ENCODE data around the gene SCAF11. TPM values are rescaled to one million over a fixed set of nuclear protein-coding genes. Genes with fewer than 3 reads are reported as not detected.
A peak's percentile ranks its signal among the peaks of the same experiment; 100 is the strongest.

Gene SCAF11
- total and polyA plus RNA-seq, 4 donors = 56.9 to 102 (median 74.0) TPM

- H3K9me3 ChIP-seq (ENCODE audit: control insufficient read depth, insufficient read depth, low read length) = no peaks in the 10 kb centered on the region
- no peaks in the 10 kb centered on the region for H3K4me1 ChIP-seq (ENCODE audit: control insufficient read depth, insufficient read depth, low read length)
- H3K4me3 ChIP-seq (ENCODE audit: low read depth, low read length) = no peak overlapping the region
- no peak for DNase-seq (ENCODE audit: low read depth in 4 of 6, low spot score in 6 of 6)
- peaks cover 8% of the 10 kb centered on the region for H3K36me3 ChIP-seq (ENCODE audit: control insufficient read depth, insufficient read depth, low read length)
- no peak overlapping the region for H3K27ac ChIP-seq (ENCODE audit: low read depth, low read length)
- WGBS (ENCODE audit: insufficient coverage) = no CpG with 5 or more reads among the region's 1 CpG
- H3K27me3 ChIP-seq (ENCODE audit: control insufficient read depth, insufficient read depth, low read length) = no peaks in the 10 kb centered on the region
These were observed 92.3 kb downstream of the SCAF11 start for GRCh38 chr12:45898094-45898493.

GRCh38 chr12:45895961-45896360 is 94.4 kb downstream of the SCAF11 start:
- no peak for DNase-seq (ENCODE audit: low read depth in 4 of 6, low spot score in 6 of 6)
- 95% methylated on average over 4 of the region's 4 CpGs for WGBS (ENCODE audit: insufficient coverage)
- H3K27me3 ChIP-seq (ENCODE audit: control insufficient read depth, insufficient read depth, low read length) = no peaks in the 10 kb centered on the region
- H3K4me3 ChIP-seq (ENCODE audit: low read depth, low read length) = no peak overlapping the region
- peaks cover 8% of the 10 kb centered on the region for H3K36me3 ChIP-seq (ENCODE audit: control insufficient read depth, insufficient read depth, low read length)
- no peaks in the 10 kb centered on the region for H3K4me1 ChIP-seq (ENCODE audit: control insufficient read depth, insufficient read depth, low read length)
- no peaks in the 10 kb centered on the region for H3K9me3 ChIP-seq (ENCODE audit: control insufficient read depth, insufficient read depth, low read length)
- H3K27ac ChIP-seq (ENCODE audit: low read depth, low read length) = no peak overlapping the region

GRCh38 chr12:45893240-45893639 is 97.1 kb downstream of the SCAF11 start:
- Histone ChIP-seq H3K27ac (ENCODE audit: low read depth, low read length) (no peak overlapping the region), H3K4me1 (ENCODE audit: control insufficient read depth, insufficient read depth, low read length) (no peaks in the 10 kb centered on the region), H3K36me3 (ENCODE audit: control insufficient read depth, insufficient read depth, low read length) (peaks cover 6% of the 10 kb centered on the region), H3K4me3 (ENCODE audit: low read depth, low read length) (no peak overlapping the region), H3K9me3 (ENCODE audit: control insufficient read depth, insufficient read depth, low read length) (no peaks in the 10 kb centered on the region), H3K27me3 (ENCODE audit: control insufficient read depth, insufficient read depth, low read length) (no peaks in the 10 kb centered on the region)
- 25% methylated on average over 2 of the region's 4 CpGs for WGBS (ENCODE audit: insufficient coverage)
- peak in 1 of 6 donors; percentile 11 for DNase-seq (ENCODE audit: low read depth in 4 of 6, low spot score in 6 of 6)

GRCh38 chr12:45890276-45890675 is 100.1 kb downstream of the SCAF11 start:
- Histone ChIP-seq H3K4me3 (ENCODE audit: low read depth, low read length) (no peak overlapping the region), H3K27ac (ENCODE audit: low read depth, low read length) (no peak overlapping the region), H3K27me3 (ENCODE audit: control insufficient read depth, insufficient read depth, low read length) (no peaks in the 10 kb centered on the region), H3K36me3 (ENCODE audit: control insufficient read depth, insufficient read depth, low read length) (peaks cover 10% of the 10 kb centered on the region), H3K9me3 (ENCODE audit: control insufficient read depth, insufficient read depth, low read length) (no peaks in the 10 kb centered on the region), H3K4me1 (ENCODE audit: control insufficient read depth, insufficient read depth, low read length) (no peaks in the 10 kb centered on the region)
- no CpG with 5 or more reads among the region's 2 CpGs for WGBS (ENCODE audit: insufficient coverage)
- no peak for DNase-seq (ENCODE audit: low read depth in 4 of 6, low spot score in 6 of 6)

GRCh38 chr12:45887544-45887943 is 102.8 kb downstream of the SCAF11 start:
- Histone ChIP-seq H3K36me3 (ENCODE audit: control insufficient read depth, insufficient read depth, low read length) (peaks cover 10% of the 10 kb centered on the region), H3K27me3 (ENCODE audit: control insufficient read depth, insufficient read depth, low read length) (no peaks in the 10 kb centered on the region), H3K9me3 (ENCODE audit: control insufficient read depth, insufficient read depth, low read length) (no peaks in the 10 kb centered on the region), H3K4me3 (ENCODE audit: low read depth, low read length) (no peak overlapping the region), H3K4me1 (ENCODE audit: control insufficient read depth, insufficient read depth, low read length) (no peaks in the 10 kb centered on the region), H3K27ac (ENCODE audit: low read depth, low read length) (no peak overlapping the region)
- no peak for DNase-seq (ENCODE audit: low read depth in 4 of 6, low spot score in 6 of 6)
- 93% methylated on average over 3 of the region's 5 CpGs for WGBS (ENCODE audit: insufficient coverage)

GRCh38 chr12:45886685-45887084 is 103.7 kb downstream of the SCAF11 start:
- 100% methylated on average over 1 of the region's 1 CpG for WGBS (ENCODE audit: insufficient coverage)
- no peak overlapping the region for H3K4me3 ChIP-seq (ENCODE audit: low read depth, low read length)
- no peaks in the 10 kb centered on the region for H3K27me3 ChIP-seq (ENCODE audit: control insufficient read depth, insufficient read depth, low read length)
- no peak overlapping the region for H3K27ac ChIP-seq (ENCODE audit: low read depth, low read length)
- H3K36me3 ChIP-seq (ENCODE audit: control insufficient read depth, insufficient read depth, low read length) = peaks cover 10% of the 10 kb centered on the region
- no peaks in the 10 kb centered on the region for H3K4me1 ChIP-seq (ENCODE audit: control insufficient read depth, insufficient read depth, low read length)
- no peaks in the 10 kb centered on the region for H3K9me3 ChIP-seq (ENCODE audit: control insufficient read depth, insufficient read depth, low read length)
- DNase-seq (ENCODE audit: low read depth in 4 of 6, low spot score in 6 of 6) = no peak

GRCh38 chr12:45883187-45883586 is 107.2 kb downstream of the SCAF11 start:
- no peak overlapping the region for H3K4me3 ChIP-seq (ENCODE audit: low read depth, low read length)
- peaks cover 10% of the 10 kb centered on the region for H3K36me3 ChIP-seq (ENCODE audit: control insufficient read depth, insufficient read depth, low read length)
- H3K27ac ChIP-seq (ENCODE audit: low read depth, low read length) = no peak overlapping the region
- no peaks in the 10 kb centered on the region for H3K27me3 ChIP-seq (ENCODE audit: control insufficient read depth, insufficient read depth, low read length)
- H3K9me3 ChIP-seq (ENCODE audit: control insufficient read depth, insufficient read depth, low read length) = no peaks in the 10 kb centered on the region
- no CpG with 5 or more reads among the region's 1 CpG for WGBS (ENCODE audit: insufficient coverage)
- H3K4me1 ChIP-seq (ENCODE audit: control insufficient read depth, insufficient read depth, low read length) = no peaks in the 10 kb centered on the region
- no peak for DNase-seq (ENCODE audit: low read depth in 4 of 6, low spot score in 6 of 6)

- DNase-seq (ENCODE audit: low read depth in 4 of 6, low spot score in 6 of 6) = peak in 1 of 6 donors; percentile 39
- no CpG with 5 or more reads among the region's 2 CpGs for WGBS (ENCODE audit: insufficient coverage)
- Histone ChIP-seq H3K4me3 (ENCODE audit: low read depth, low read length) (no peak overlapping the region), H3K27ac (ENCODE audit: low read depth, low read length) (no peak overlapping the region), H3K27me3 (ENCODE audit: control insufficient read depth, insufficient read depth, low read length) (no peaks in the 10 kb centered on the region), H3K9me3 (ENCODE audit: control insufficient read depth, insufficient read depth, low read length) (no peaks in the 10 kb centered on the region), H3K4me1 (ENCODE audit: control insufficient read depth, insufficient read depth, low read length) (no peaks in the 10 kb centered on the region), H3K36me3 (ENCODE audit: control insufficient read depth, insufficient read depth, low read length) (peaks cover 10% of the 10 kb centered on the region)
These were observed 109.8 kb downstream of the SCAF11 start for GRCh38 chr12:45880533-45880932.

GRCh38 chr12:45879363-45879895 is 110.9 kb downstream of the SCAF11 start:
- peaks cover 13% of the 10 kb centered on the region for H3K36me3 ChIP-seq (ENCODE audit: control insufficient read depth, insufficient read depth, low read length)
- no peak overlapping the region for H3K27ac ChIP-seq (ENCODE audit: low read depth, low read length)
- 80% methylated on average over 2 of the region's 2 CpGs for WGBS (ENCODE audit: insufficient coverage)
- H3K9me3 ChIP-seq (ENCODE audit: control insufficient read depth, insufficient read depth, low read length) = peaks cover 5% of the 10 kb centered on the region
- no peaks in the 10 kb centered on the region for H3K4me1 ChIP-seq (ENCODE audit: control insufficient read depth, insufficient read depth, low read length)
- H3K4me3 ChIP-seq (ENCODE audit: low read depth, low read length) = no peak overlapping the region
- no peak for DNase-seq (ENCODE audit: low read depth in 4 of 6, low spot score in 6 of 6)
- H3K27me3 ChIP-seq (ENCODE audit: control insufficient read depth, insufficient read depth, low read length) = no peaks in the 10 kb centered on the region

GRCh38 chr12:45878630-45879255 is 111.6 kb downstream of the SCAF11 start:
- H3K27ac ChIP-seq (ENCODE audit: low read depth, low read length) = no peak overlapping the region
- H3K36me3 ChIP-seq (ENCODE audit: control insufficient read depth, insufficient read depth, low read length) = peaks cover 19% of the 10 kb centered on the region
- WGBS (ENCODE audit: insufficient coverage) = 76% methylated on average over 3 of the region's 8 CpGs
- H3K4me1 ChIP-seq (ENCODE audit: control insufficient read depth, insufficient read depth, low read length) = no peaks in the 10 kb centered on the region
- no peak for DNase-seq (ENCODE audit: low read depth in 4 of 6, low spot score in 6 of 6)
- peaks cover 6% of the 10 kb centered on the region for H3K9me3 ChIP-seq (ENCODE audit: control insufficient read depth, insufficient read depth, low read length)
- no peak overlapping the region for H3K4me3 ChIP-seq (ENCODE audit: low read depth, low read length)
- H3K27me3 ChIP-seq (ENCODE audit: control insufficient read depth, insufficient read depth, low read length) = no peaks in the 10 kb centered on the region
